Left ventricle myocardium inferior (tissue), 1 donor: Measurements from ENCODE around the gene LFNG. TPM values are rescaled to one million over a fixed set of nuclear protein-coding genes. Genes with fewer than 3 reads are reported as not detected.

Experiments used
- DNase-seq: peaks from one replicate; pipeline ENCODE4 v3.0.0-alpha.2; 2020
- H3K27ac ChIP-seq: fragments of 200-600 bp; replicated peaks from 2 replicates; pipeline ENCODE4 v1.8.0; 2021
- H3K27me3 ChIP-seq: fragments of 200-600 bp; 2 replicates; pipeline ENCODE4 v1.8.0; 2021; ENCODE audit warnings: low read depth
- H3K36me3 ChIP-seq: fragments of 200-600 bp; 2 replicates; pipeline ENCODE4 v1.8.0; 2021
- H3K4me1 ChIP-seq: fragments of 200-600 bp; 2 replicates; pipeline ENCODE4 v1.8.0; 2021
- H3K4me3 ChIP-seq: fragments of 200-600 bp; 2 replicates; pipeline ENCODE4 v1.8.0; 2021; ENCODE audit warnings: mild to moderate bottlenecking, moderate library complexity
- H3K9me3 ChIP-seq: fragments of 200-600 bp; replicated peaks from 2 replicates; pipeline ENCODE4 v1.8.0; 2021
- intact Hi-C: fragments of 100-400 bp; cut with micrococcal nuclease; formaldehyde crosslinking; loops from one replicate; pipeline ENCODE4 v1.11.0; 2022
- total RNA-seq: library from RNA; stranded (reverse); fragmentation: NEBNext Ultra II Directional; extraction: Animal tissue kit (Norgen Biotek cat#: 25700); gene quantifications from one replicate; pipeline ENCODE4 v1.2.1, GENCODE V29; 2021
- TF ChIP-seq, protein P1 (sequence below): fragments of 200-600 bp; IDR thresholded peaks from 2 replicates; pipeline ENCODE4 v1.8.0; 2021; ENCODE audit warnings: antibody characterized with exemption, mild to moderate bottlenecking, borderline replicate concordance
- donor health status: DM: no; HTN: yes; CAD: no; lungs with severe emphysema.

The LFNG gene
- total RNA-seq, 1 donor from 2014 or later = 5.2 TPM

DNA sequence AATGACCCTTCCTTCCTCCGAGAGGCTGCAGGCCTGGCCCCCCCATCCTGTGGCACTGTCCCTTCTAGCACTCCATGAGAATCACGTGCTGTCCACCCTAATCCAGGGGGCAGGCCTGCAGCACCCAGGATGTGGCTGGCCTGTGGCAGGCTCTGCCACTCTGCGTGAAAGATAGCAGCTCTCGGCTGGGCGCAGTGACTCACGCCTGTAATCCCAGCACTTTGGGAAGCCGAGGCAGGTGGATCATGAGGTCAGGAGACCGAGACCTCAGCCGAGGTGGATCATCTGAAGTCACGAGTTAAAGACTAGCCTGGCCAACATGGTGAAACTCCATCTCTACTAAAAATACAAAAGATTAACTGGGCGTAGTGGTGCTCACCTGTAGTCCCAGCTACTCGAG lies 18.9 kb upstream of the LFNG start:
- no peaks in the 10 kb centered on the region for H3K36me3 ChIP-seq
- TF ChIP-seq, protein P1, sequence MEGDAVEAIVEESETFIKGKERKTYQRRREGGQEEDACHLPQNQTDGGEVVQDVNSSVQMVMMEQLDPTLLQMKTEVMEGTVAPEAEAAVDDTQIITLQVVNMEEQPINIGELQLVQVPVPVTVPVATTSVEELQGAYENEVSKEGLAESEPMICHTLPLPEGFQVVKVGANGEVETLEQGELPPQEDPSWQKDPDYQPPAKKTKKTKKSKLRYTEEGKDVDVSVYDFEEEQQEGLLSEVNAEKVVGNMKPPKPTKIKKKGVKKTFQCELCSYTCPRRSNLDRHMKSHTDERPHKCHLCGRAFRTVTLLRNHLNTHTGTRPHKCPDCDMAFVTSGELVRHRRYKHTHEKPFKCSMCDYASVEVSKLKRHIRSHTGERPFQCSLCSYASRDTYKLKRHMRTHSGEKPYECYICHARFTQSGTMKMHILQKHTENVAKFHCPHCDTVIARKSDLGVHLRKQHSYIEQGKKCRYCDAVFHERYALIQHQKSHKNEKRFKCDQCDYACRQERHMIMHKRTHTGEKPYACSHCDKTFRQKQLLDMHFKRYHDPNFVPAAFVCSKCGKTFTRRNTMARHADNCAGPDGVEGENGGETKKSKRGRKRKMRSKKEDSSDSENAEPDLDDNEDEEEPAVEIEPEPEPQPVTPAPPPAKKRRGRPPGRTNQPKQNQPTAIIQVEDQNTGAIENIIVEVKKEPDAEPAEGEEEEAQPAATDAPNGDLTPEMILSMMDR = no peak
- intact Hi-C loops = no loop called here
- no peaks in the 10 kb centered on the region for H3K9me3 ChIP-seq
- no peak for DNase-seq
- no peak overlapping the region for H3K27ac ChIP-seq
- H3K4me3 ChIP-seq = no peak overlapping the region
- no peaks in the 10 kb centered on the region for H3K4me1 ChIP-seq
- H3K27me3 ChIP-seq = peaks cover 24% of the 10 kb centered on the region

DNA sequence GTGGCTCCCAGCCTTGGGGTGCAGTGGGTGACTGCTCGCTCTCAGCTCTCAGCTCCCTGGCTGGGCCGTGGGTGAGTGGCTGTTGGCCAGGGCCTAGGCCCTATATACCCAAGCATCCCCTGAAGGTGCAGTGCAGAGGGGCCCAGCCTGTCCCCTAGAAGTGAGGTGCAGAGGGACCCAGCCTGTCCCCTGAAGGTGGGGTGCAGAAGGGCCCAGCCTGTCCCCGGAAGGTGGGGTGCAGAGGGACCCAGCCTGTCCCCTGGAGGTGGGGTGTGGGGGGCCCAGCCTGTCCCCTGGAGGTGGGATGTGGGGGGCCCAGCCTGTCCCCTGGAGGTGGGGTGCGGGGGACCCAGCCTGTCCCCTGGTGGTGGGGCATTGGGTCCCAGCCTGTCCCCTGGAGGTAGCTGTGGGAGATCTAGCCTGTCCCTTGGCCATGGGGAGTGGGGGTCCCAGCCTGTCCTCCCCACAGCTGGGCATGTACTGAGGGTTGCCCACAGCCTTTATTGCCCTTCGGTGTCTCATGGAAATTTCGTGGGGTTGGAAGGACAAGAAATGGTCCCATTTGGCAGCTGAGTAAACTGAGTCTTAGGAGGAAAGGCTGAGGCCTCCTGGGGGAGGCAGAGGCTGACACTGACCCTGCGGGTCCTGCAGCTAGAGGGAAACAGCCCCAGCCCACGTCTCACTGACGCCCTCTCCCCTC lies 17.5 kb upstream of the LFNG start:
- intact Hi-C loops = no loop called here
- no peaks in the 10 kb centered on the region for H3K9me3 ChIP-seq
- no peak overlapping the region for H3K27ac ChIP-seq
- H3K4me3 ChIP-seq = no peak overlapping the region
- no peak for DNase-seq
- H3K4me1 ChIP-seq = no peaks in the 10 kb centered on the region
- TF ChIP-seq, protein P1 = no peak
- H3K27me3 ChIP-seq = peaks cover 16% of the 10 kb centered on the region
- no peaks in the 10 kb centered on the region for H3K36me3 ChIP-seq

DNA sequence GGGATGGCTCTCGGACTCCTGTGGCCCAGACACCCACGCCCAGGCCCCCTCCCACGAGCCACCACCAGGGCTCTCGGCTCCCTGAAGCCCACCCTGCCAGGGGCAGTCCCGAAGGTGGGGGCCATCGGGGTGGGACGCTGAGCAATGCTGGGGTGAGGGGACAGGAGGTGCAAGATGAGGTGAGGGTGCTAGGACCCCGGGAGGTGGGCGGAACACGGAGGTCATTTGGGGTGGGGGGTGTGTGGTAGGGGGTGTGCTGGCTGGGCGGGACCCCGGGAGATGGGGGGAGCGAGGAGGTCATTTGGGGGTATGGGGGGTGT lies 17.0 kb upstream of the LFNG start:
- DNase-seq = no peak
- TF ChIP-seq, protein P1 = no peak
- intact Hi-C loops = no loop called here

DNA sequence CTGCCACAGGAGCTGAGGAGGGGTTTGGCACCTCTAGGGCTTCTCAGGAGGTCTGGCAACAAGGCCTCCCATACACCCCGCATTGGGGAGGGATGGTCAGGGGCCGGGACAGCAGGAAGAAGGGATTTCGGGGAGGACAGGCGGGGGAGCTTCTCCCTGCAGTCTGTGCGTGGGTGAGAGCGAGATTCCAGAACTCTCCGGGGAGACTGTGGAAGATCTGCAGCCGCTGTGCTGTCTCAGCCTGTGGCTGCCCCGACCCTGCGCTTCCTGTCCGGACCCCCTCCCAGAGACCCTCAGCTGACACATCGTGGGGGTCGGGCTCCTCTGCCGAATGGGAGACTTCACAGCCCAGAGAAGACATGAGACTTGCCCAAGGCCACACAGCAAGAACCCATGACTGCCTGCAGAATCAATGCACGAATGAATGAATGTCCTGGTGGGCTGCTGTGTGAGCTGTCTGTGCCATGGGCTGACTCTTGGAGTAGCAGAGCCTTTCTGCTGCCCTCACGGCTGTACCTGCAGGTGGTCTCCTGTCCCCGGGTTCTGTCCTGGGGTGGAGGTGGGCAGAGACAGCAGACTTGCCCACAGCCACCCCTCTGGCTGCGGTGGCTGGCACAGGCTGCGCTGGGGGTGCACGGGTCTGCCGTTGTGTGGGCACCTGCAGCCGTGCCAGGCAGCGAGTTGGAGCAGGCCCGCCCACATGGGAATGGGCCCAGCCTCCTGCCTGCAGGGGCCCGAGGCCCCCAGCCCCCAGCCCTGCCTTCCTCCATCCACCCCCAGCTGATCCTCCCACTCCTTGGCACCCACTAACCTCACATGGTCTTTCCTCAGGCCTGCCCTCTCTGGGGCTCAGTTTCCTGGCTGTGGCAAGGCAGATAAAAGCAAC lies 16.3 kb upstream of the LFNG start:
- H3K9me3 ChIP-seq = no peaks in the 10 kb centered on the region
- DNase-seq = no peak
- TF ChIP-seq, protein P1 = no peak
- H3K27ac ChIP-seq = no peak overlapping the region
- H3K27me3 ChIP-seq = peaks cover 4% of the 10 kb centered on the region
- H3K4me3 ChIP-seq = no peak overlapping the region
- H3K4me1 ChIP-seq = peaks cover 12% of the 10 kb centered on the region
- intact Hi-C loops = no loop called here
- H3K36me3 ChIP-seq = no peaks in the 10 kb centered on the region

More for the DNA sequence above, 17.0 kb upstream of the LFNG start:
- Histone ChIP-seq H3K4me1 (peaks cover 5% of the 10 kb centered on the region), H3K27me3 (peaks cover 11% of the 10 kb centered on the region), H3K9me3 (no peaks in the 10 kb centered on the region), H3K36me3 (no peaks in the 10 kb centered on the region), H3K4me3 (no peak overlapping the region), H3K27ac (no peak overlapping the region)

DNA sequence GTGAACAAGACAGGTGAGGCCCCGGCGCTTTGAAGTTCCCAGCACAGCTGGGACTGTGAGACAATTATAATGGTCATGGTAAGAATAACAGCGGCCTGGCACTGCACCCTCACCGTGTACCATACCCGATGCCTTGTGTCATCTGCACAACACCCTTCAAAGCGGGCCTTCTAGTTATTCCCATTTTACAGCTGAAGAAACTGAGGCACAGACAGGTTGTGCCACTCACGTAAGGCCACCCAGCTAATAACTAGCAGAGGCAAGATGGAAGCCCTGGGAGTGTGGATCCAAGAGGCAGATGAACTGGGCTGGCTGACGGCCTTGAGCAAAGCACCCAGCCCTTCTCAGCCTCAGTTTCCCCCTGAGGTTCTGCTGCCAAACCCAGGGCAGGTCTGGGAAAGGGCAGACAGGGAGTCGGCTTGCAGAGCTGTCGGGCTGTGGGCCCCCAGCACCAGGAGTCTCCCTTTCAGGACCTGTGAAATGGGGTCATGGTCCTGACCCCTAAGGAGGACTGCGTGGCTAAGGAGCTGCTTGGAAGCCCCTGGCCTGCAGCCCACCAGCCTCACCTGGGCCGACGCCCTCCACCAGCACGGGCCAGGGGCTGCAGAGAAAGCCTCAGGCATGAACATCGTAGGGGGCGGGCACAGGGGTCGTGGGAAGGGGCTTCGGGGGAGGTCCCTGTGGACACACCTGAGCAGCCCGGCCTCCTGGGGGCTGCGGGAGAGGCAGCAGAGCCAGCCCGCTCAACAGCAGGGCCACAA lies 15.3 kb upstream of the LFNG start:
- no peaks in the 10 kb centered on the region for H3K9me3 ChIP-seq
- no peaks in the 10 kb centered on the region for H3K27me3 ChIP-seq
- intact Hi-C loops = no loop called here
- H3K4me3 ChIP-seq = no peak overlapping the region
- DNase-seq = no peak
- no peak overlapping the region for H3K27ac ChIP-seq
- H3K4me1 ChIP-seq = peaks cover 22% of the 10 kb centered on the region
- no peaks in the 10 kb centered on the region for H3K36me3 ChIP-seq
- TF ChIP-seq, protein P1 = no peak
